Memory B cell (primary cell): Measurements from ENCODE around the gene RIMS1.

Source experiments
- ATAC-seq: fragments of 150-1000 bp; cut with Tn5 transposase; 2 replicates; pipeline ENCODE4 v1.10.0; 2021; ENCODE audit warnings: low read depth, mild to moderate bottlenecking, moderate library complexity
- DNase-seq, 2 donors: peaks; one replicate each; pipeline ENCODE4 v3.0.0; 2022; ENCODE audit warnings: low spot score in 2 of 2
- H3K27ac Mint-ChIP-seq: one replicate; pipeline ENCODE4 v1.8.0; 2022; ENCODE audit warnings: mild to moderate bottlenecking, moderate library complexity, mixed read lengths
- H3K27me3 Mint-ChIP-seq: one replicate; pipeline ENCODE4 v1.8.0; 2022; ENCODE audit warnings: mixed read lengths
- H3K36me3 Mint-ChIP-seq: one replicate; pipeline ENCODE4 v1.8.0; 2022; ENCODE audit warnings: mild to moderate bottlenecking, mixed read lengths
- H3K4me1 Mint-ChIP-seq: one replicate; pipeline ENCODE4 v1.8.0; 2022; ENCODE audit warnings: mixed read lengths
- H3K4me3 Mint-ChIP-seq: one replicate; pipeline ENCODE4 v1.8.0; 2022; ENCODE audit warnings: mild to moderate bottlenecking, moderate library complexity, mixed read lengths
- H3K9me3 Mint-ChIP-seq: one replicate; pipeline ENCODE4 v1.8.0; 2022; ENCODE audit warnings: mixed read lengths

RIMS1 gene

DNA sequence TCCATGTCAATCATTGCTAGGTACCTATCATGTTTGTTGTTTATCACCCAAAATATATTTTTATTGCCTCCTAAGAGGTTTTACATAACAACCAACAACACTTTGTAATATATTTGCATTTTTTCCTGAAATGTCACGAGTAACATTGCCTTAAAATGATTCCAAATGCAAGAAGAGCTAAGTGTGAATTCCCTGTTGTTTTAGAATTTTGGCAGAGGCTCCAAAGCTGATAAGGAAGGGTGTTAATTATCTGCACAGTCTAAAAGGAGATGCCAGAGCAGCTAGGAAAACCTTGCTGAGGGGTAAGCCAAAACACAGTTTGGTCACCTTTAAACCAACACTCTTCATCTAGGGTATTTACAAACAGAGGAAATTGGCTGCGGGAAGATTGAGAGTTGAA, 533.6 kb downstream of the RIMS1 start:
- no peaks in the 10 kb centered on the region for H3K36me3 Mint-ChIP-seq
- no peaks in the 10 kb centered on the region for H3K9me3 Mint-ChIP-seq
- no peak overlapping the region for H3K4me3 Mint-ChIP-seq
- H3K27ac Mint-ChIP-seq, result no peak overlapping the region
- H3K4me1 Mint-ChIP-seq, result peaks cover 8% of the 10 kb centered on the region
- peaks cover 9% of the 10 kb centered on the region for H3K27me3 Mint-ChIP-seq
- ATAC-seq, result no peak
- DNase-seq, result no peak

DNA sequence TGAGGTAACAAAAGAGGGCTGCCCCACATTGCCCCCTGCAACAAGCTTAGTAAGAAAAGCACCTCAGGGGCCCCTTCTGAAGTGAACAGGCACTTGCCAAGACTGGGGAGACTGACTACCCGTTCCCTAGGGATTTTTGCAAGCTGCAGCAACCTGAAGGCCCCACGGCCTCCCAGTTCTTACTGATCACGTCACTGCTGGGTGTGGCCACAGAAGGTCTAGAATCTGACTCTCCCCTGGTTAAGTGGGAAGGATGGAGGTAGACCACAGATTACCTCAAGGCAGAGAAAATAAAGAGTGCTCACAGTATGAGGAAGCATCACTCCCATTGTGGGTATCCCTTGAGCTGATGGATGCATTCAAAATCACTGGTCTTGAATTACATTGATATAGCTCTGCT, 534.1 kb downstream of the RIMS1 start:
- no peaks in the 10 kb centered on the region for H3K9me3 Mint-ChIP-seq
- DNase-seq (no peak), ATAC-seq (no peak)
- peaks cover 8% of the 10 kb centered on the region for H3K4me1 Mint-ChIP-seq
- H3K27me3 Mint-ChIP-seq, result peaks cover 9% of the 10 kb centered on the region
- no peaks in the 10 kb centered on the region for H3K36me3 Mint-ChIP-seq
- H3K27ac Mint-ChIP-seq, result no peak overlapping the region
- H3K4me3 Mint-ChIP-seq, result no peak overlapping the region

DNA sequence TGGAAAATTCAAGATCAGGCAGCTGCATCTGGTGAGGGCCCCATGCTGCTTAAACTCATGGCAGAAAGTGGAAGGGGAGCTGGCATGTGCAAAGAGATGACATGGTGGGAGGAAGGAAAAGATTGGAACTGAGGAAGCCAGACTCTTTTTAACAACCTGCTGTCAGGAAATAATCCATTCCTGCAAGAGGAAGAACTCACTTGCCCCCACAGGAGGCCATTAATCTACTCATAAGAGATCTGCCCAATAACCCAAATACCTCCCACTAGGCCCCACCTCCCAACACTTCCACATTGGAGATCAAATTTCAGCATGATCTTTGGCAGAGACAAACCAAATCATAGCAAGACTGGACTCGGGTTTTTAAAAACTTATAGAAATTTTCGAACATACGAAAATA, 535.0 kb downstream of the RIMS1 start:
- no peaks in the 10 kb centered on the region for H3K36me3 Mint-ChIP-seq
- no peak for ATAC-seq
- no peak overlapping the region for H3K4me3 Mint-ChIP-seq
- no peak for DNase-seq
- H3K4me1 Mint-ChIP-seq, result peaks cover 8% of the 10 kb centered on the region
- no peak overlapping the region for H3K27ac Mint-ChIP-seq
- H3K9me3 Mint-ChIP-seq, result no peaks in the 10 kb centered on the region
- peaks cover 9% of the 10 kb centered on the region for H3K27me3 Mint-ChIP-seq

DNA sequence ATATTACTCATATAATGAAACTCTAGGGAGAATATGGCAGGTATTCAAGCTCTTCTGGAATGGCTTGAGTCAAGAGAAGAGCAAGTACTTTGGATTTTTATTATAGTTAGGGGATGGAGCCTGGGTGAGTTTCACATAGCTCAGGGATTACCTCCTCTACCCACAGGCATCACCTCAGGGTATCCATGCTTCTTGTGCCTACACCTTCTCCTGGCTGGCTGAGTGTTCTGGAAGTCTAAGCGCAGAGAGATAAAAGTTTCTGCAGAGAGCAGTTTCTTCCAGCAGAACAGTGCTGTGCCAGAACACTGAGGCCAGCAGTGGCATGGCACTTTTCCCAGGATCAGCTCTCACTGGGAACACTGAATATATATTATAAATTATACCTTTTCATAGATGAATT, 535.8 kb downstream of the RIMS1 start:
- Mint-ChIP-seq H3K4me3 (no peak overlapping the region), H3K36me3 (no peaks in the 10 kb centered on the region), H3K9me3 (no peaks in the 10 kb centered on the region), H3K27ac (peak overlapping the region; percentile 31), H3K4me1 (peaks cover 8% of the 10 kb centered on the region), H3K27me3 (peaks cover 9% of the 10 kb centered on the region)
- ATAC-seq (no peak), DNase-seq (no peak)

DNA sequence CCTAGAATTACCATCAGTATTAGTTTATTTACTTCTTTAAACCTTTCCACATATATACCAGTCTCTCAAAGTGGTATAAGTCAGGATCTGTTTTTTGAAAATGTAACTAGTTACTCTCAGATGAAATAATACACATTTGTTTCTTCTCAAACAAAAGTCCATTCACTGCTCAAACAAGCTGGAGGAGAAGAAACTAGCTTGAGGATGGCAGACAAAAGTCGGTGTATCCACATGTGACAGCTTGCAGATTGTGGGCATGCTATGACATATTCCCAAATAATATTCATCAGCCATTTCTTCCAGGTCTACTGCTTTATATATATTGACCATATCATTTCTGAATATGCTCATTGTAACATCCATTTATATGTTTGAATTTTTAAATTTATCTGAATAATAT, 538.1 kb downstream of the RIMS1 start:
- H3K9me3 Mint-ChIP-seq, result no peaks in the 10 kb centered on the region
- peaks cover 8% of the 10 kb centered on the region for H3K4me1 Mint-ChIP-seq
- no peak for ATAC-seq
- no peaks in the 10 kb centered on the region for H3K36me3 Mint-ChIP-seq
- H3K27ac Mint-ChIP-seq, result no peak overlapping the region
- peaks cover 3% of the 10 kb centered on the region for H3K27me3 Mint-ChIP-seq
- DNase-seq, result no peak
- H3K4me3 Mint-ChIP-seq, result no peak overlapping the region

DNA sequence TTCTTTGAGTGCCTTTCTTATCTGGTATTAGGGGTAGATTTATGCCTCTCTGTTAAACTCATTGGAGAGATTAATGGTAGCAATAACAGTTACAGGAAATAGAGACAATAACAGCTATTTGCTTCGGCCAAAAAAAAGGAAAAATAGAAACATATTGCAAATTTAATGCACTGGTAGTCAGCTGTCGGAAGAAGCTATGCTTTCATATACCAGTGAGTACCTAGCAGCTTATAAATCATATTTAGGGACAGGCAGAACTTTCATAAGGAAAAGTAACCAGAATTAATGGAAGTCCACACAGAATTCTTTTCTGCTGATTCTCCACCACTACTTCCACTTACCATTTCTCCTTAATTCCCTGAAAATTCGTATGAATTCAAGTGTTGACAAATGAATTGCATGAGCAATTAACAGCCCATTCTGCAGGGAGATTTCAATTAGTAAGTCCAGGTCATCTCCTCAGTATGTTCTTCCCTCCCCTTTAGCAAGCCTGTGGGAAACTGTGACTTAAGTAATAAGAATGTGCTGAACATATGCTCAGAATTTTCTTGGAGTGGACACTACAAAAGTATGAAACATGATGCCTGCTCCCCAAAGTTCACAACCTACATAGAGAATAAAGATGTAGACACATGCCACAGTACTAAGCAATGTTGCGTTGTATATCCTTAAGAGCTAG, 538.8 kb downstream of the RIMS1 start:
- Mint-ChIP-seq H3K27me3 (peaks cover 3% of the 10 kb centered on the region), H3K4me1 (peaks cover 6% of the 10 kb centered on the region), H3K4me3 (no peak overlapping the region), H3K9me3 (no peaks in the 10 kb centered on the region), H3K36me3 (no peaks in the 10 kb centered on the region), H3K27ac (no peak overlapping the region)
- DNase-seq (no peak), ATAC-seq (no peak)

DNA sequence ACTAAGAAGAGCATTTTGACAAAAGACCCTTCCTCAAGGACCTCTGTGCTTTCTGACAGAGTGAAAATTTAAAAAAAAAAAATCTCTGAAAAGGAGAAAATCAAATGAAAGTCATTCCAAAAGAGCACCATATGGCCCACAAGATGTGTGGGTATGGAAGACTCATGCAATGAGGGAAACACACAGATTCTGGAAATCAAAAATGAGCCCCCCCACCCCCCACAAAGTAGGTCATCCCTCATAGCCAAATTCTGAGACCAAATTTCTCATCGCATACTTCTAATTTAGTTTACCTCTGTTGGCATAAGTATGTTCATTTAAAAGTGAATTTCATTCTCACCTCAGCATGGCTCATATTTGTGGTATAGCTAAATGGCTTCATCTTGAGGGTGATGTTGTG, 554.3 kb downstream of the RIMS1 start:
- DNase-seq (no peak), ATAC-seq (no peak)
- H3K27me3 Mint-ChIP-seq, result peaks cover 14% of the 10 kb centered on the region
- H3K36me3 Mint-ChIP-seq, result no peaks in the 10 kb centered on the region
- no peak overlapping the region for H3K27ac Mint-ChIP-seq
- no peak overlapping the region for H3K4me3 Mint-ChIP-seq
- no peaks in the 10 kb centered on the region for H3K9me3 Mint-ChIP-seq
- H3K4me1 Mint-ChIP-seq, result no peaks in the 10 kb centered on the region

DNA sequence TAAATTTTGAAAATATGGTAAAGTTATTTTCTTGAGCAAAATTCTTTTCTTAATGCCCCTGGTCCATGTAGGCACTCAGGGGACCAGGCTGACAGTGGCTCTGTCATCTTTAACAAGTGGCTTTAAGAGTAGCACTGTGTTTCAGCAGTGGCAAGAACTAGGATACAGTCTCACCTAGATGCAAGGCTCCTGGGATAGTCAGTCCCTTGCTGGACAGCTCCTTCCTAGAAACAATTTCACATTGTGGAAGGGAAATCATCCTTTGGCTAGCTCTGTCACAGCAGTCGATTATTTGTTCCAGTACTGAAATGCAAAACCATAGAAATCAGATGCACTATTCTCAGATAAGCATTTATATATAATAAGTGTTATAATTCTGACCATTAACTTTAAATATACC, 560.1 kb downstream of the RIMS1 start:
- Mint-ChIP-seq H3K27ac (no peak overlapping the region), H3K4me1 (peaks cover 3% of the 10 kb centered on the region), H3K27me3 (peaks cover 11% of the 10 kb centered on the region), H3K36me3 (no peaks in the 10 kb centered on the region), H3K9me3 (no peaks in the 10 kb centered on the region), H3K4me3 (no peak overlapping the region)
- ATAC-seq, result no peak
- no peak for DNase-seq
